ENCODE measurements around the gene PARVB.

DNA sequence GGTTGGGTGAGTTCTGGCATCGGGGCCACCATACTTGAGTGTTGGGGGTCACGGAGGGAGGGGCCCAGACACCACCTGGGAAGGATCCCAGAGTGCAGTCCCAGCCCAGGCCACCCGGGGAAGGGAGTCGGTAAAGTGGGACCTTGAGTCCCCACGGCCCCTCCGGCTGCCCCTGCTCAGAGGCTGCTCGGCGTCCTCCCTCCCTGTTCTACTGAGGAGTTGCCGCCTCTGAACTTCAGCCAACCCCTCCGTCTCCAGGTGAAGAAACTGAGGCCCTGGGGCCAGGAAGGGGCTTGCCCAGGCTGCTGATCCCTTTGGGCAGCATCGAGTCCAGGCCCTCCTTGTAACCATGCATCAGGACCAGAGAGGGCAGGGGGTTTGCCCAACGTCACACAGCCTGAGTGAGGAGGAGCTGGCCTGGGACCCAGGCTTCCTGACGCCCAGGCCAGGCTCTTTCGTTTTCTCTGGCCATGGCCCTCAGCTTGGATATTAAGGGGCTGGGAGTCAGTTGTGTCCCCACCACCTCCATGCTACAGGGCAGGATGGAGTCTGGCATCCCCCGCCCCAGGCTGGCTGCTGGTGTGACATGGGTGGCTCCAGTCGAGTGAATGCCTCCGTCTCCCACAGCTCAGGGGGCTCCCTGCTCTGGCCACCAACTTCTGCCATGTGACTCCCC is 157.9 kb downstream of the PARVB start:
- TF ChIP-seq POLR2A (IDR thresholded peaks at IDR 0.05) = no peak
- TF ChIP-seq, protein P1, sequence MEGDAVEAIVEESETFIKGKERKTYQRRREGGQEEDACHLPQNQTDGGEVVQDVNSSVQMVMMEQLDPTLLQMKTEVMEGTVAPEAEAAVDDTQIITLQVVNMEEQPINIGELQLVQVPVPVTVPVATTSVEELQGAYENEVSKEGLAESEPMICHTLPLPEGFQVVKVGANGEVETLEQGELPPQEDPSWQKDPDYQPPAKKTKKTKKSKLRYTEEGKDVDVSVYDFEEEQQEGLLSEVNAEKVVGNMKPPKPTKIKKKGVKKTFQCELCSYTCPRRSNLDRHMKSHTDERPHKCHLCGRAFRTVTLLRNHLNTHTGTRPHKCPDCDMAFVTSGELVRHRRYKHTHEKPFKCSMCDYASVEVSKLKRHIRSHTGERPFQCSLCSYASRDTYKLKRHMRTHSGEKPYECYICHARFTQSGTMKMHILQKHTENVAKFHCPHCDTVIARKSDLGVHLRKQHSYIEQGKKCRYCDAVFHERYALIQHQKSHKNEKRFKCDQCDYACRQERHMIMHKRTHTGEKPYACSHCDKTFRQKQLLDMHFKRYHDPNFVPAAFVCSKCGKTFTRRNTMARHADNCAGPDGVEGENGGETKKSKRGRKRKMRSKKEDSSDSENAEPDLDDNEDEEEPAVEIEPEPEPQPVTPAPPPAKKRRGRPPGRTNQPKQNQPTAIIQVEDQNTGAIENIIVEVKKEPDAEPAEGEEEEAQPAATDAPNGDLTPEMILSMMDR (IDR thresholded peaks at IDR 0.05) = no peak

Data from esophagus squamous epithelium (tissue), 4 donors.